WTC11 (cell line): Measurements from ENCODE around the gene OPCML. TPM values are rescaled to one million over a fixed set of nuclear protein-coding genes. Genes with fewer than 3 reads are reported as not detected.

ENCODE experiments used
- ATAC-seq: fragments of 200-7000 bp; cut with Tn5 transposase; 2 replicates; pipeline ENCODE4 v1.10.0; 2021; ENCODE audit warnings: mild to moderate bottlenecking, moderate library complexity
- CTCF ChIA-PET: fragments of 300-600 bp; sonication (Branson Sonifier 250); formaldehyde crosslinking; loops from one replicate; lab custom pipeline; 2021; ENCODE audit warnings: antibody characterized with exemption; lab: Charles Lee
- POLR2A ChIA-PET: fragments of 350-600 bp; sonication (Branson Sonifier 250); formaldehyde crosslinking; loops from one replicate; lab custom pipeline; 2021; ENCODE audit warnings: antibody characterized with exemption; lab: Charles Lee
- DNase-seq: peaks from one replicate; pipeline ENCODE4 v3.0.0; 2021; ENCODE audit warnings: low spot score
- H3K27ac Mint-ChIP-seq: 2 replicates; pipeline ENCODE4 v1.8.0; 2021; ENCODE audit warnings: mixed read lengths
- H3K27me3 Mint-ChIP-seq: 2 replicates; pipeline ENCODE4 v1.8.0; 2021; ENCODE audit warnings: low read depth, mild to moderate bottlenecking, moderate library complexity, mixed read lengths
- H3K36me3 Mint-ChIP-seq: 2 replicates; pipeline ENCODE4 v1.8.0; 2021; ENCODE audit warnings: mixed read lengths
- H3K4me1 Mint-ChIP-seq: 2 replicates; pipeline ENCODE4 v1.8.0; 2022; ENCODE audit warnings: mixed read lengths
- H3K4me3 Mint-ChIP-seq: 2 replicates; pipeline ENCODE4 v1.8.0; 2021; ENCODE audit warnings: mild to moderate bottlenecking, moderate library complexity, mixed read lengths
- H3K9me3 Mint-ChIP-seq: 2 replicates; pipeline ENCODE4 v1.8.0; 2021; ENCODE audit warnings: mixed read lengths
- ATF1 ChIP-seq: sonication (generic); formaldehyde crosslinking; IDR thresholded peaks from 2 replicates; pipeline ENCODE4 v1.8.1; 2023; ENCODE audit warnings: mild to moderate bottlenecking, moderate library complexity, missing genetic modification reagents
- CREM ChIP-seq: sonication (generic); formaldehyde crosslinking; IDR thresholded peaks from 2 replicates; pipeline ENCODE4 v1.8.1; 2022; ENCODE audit warnings: mild to moderate bottlenecking, missing genetic modification reagents, moderate library complexity
- ETV6 ChIP-seq: sonication (generic); formaldehyde crosslinking; IDR thresholded peaks from 2 replicates; pipeline ENCODE4 v1.8.1; 2022; ENCODE audit warnings: mild to moderate bottlenecking, missing genetic modification reagents
- FOXJ3 ChIP-seq: sonication (generic); formaldehyde crosslinking; IDR thresholded peaks from 2 replicates; pipeline ENCODE4 v1.9.0; 2021; ENCODE audit warnings: missing genetic modification reagents, mild to moderate bottlenecking, borderline replicate concordance
- GABPB1 ChIP-seq: sonication (generic); formaldehyde crosslinking; IDR thresholded peaks from 2 replicates; pipeline ENCODE4 v1.8.1; 2023; ENCODE audit warnings: mild to moderate bottlenecking, missing genetic modification reagents
- HMGA2 ChIP-seq: fragments of 250-450 bp; sonication (Bioruptor Pico); IDR thresholded peaks from 2 replicates; pipeline ENCODE4 v1.4.0; 2021; ENCODE audit warnings: mild to moderate bottlenecking, moderate library complexity
- JUN ChIP-seq: sonication (generic); formaldehyde crosslinking; IDR thresholded peaks from 2 replicates; pipeline ENCODE4 v1.8.0; 2023; ENCODE audit warnings: mild to moderate bottlenecking, missing genetic modification reagents
- KAT7 ChIP-seq: sonication (generic); formaldehyde crosslinking; IDR thresholded peaks from 2 replicates; pipeline ENCODE4 v1.8.1; 2023; ENCODE audit warnings: missing genetic modification reagents, mild to moderate bottlenecking, borderline replicate concordance
- MYBL2 ChIP-seq: sonication (generic); formaldehyde crosslinking; IDR thresholded peaks from 2 replicates; pipeline ENCODE4 v1.8.1; 2023; ENCODE audit warnings: mild to moderate bottlenecking, moderate library complexity, missing genetic modification reagents
- OVOL2 ChIP-seq: fragments of 250-450 bp; sonication (Bioruptor Pico); IDR thresholded peaks from 2 replicates; pipeline ENCODE4 v1.9.0; 2021; ENCODE audit warnings: mild to moderate bottlenecking, borderline replicate concordance
- SP1 ChIP-seq: sonication (generic); formaldehyde crosslinking; conservative IDR thresholded peaks from 2 replicates; pipeline ENCODE4 v1.8.1; 2022; ENCODE audit warnings: missing genetic modification reagents
- TEAD1 ChIP-seq: sonication (generic); formaldehyde crosslinking; IDR thresholded peaks from 2 replicates; pipeline ENCODE4 v1.8.0; 2022; ENCODE audit warnings: mild to moderate bottlenecking, missing genetic modification reagents
- TEAD4 ChIP-seq: sonication (generic); formaldehyde crosslinking; IDR thresholded peaks from 2 replicates; pipeline ENCODE4 v1.8.0; 2022; ENCODE audit warnings: mild to moderate bottlenecking, missing genetic modification reagents
- ZNF263 ChIP-seq: sonication (generic); formaldehyde crosslinking; IDR thresholded peaks from 2 replicates; pipeline ENCODE4 v1.8.1; 2022; ENCODE audit warnings: low read depth, mild to moderate bottlenecking, moderate library complexity, missing genetic modification reagents
- ZNF317 ChIP-seq: sonication (generic); formaldehyde crosslinking; IDR thresholded peaks from 2 replicates; pipeline ENCODE4 v1.8.1; 2023; ENCODE audit warnings: low read depth, mild to moderate bottlenecking, moderate library complexity, missing genetic modification reagents, borderline replicate concordance
- ZNF416 ChIP-seq: fragments of 250-450 bp; sonication (Bioruptor Pico); IDR thresholded peaks from 2 replicates; pipeline ENCODE4 v1.9.0; 2021; ENCODE audit warnings: mild to moderate bottlenecking, inconsistent platforms
- total RNA-seq: library from RNA; stranded (reverse); gene quantifications from 3 replicates; pipeline ENCODE4 v1.2.3, GENCODE V29; 2021
- TF ChIP-seq, protein P1 (sequence below): sonication (generic); formaldehyde crosslinking; IDR thresholded peaks from 2 replicates; pipeline ENCODE4 v1.8.0; 2023; ENCODE audit warnings: missing genetic modification reagents
- TF ChIP-seq, protein P2 (sequence below): sonication (generic); formaldehyde crosslinking; IDR thresholded peaks from 2 replicates; pipeline ENCODE4 v1.8.1; 2022; ENCODE audit warnings: mild to moderate bottlenecking, moderate library complexity, missing genetic modification reagents
- TF ChIP-seq, protein P3 (sequence below): sonication (generic); formaldehyde crosslinking; IDR thresholded peaks from 2 replicates; pipeline ENCODE4 v1.8.0; 2023; ENCODE audit warnings: missing genetic modification reagents, mild to moderate bottlenecking, borderline replicate concordance
- TF ChIP-seq, protein P4 (sequence below): sonication (generic); formaldehyde crosslinking; IDR thresholded peaks from 2 replicates; pipeline ENCODE4 v1.8.0; 2022; ENCODE audit warnings: missing genetic modification reagents
- TF ChIP-seq, protein P5 (sequence below): sonication (generic); formaldehyde crosslinking; IDR thresholded peaks from 2 replicates; pipeline ENCODE4 v1.8.0; 2022; ENCODE audit warnings: mild to moderate bottlenecking, missing genetic modification reagents
- TF ChIP-seq, protein P6 (sequence below): sonication (generic); formaldehyde crosslinking; conservative IDR thresholded peaks from 2 replicates; pipeline ENCODE4 v1.8.1; 2023; ENCODE audit warnings: mild to moderate bottlenecking, low read depth, missing genetic modification reagents, moderate library complexity
- TF ChIP-seq, protein P7 (sequence below): fragments of 250-450 bp; sonication (Bioruptor Pico); IDR thresholded peaks from 2 replicates; pipeline ENCODE4 v1.9.0; 2021; ENCODE audit warnings: moderate library complexity, mild to moderate bottlenecking, inconsistent platforms, borderline replicate concordance

The OPCML gene
- total RNA-seq, 1 experiment from 2014 or later: 1.5 TPM

DNA sequence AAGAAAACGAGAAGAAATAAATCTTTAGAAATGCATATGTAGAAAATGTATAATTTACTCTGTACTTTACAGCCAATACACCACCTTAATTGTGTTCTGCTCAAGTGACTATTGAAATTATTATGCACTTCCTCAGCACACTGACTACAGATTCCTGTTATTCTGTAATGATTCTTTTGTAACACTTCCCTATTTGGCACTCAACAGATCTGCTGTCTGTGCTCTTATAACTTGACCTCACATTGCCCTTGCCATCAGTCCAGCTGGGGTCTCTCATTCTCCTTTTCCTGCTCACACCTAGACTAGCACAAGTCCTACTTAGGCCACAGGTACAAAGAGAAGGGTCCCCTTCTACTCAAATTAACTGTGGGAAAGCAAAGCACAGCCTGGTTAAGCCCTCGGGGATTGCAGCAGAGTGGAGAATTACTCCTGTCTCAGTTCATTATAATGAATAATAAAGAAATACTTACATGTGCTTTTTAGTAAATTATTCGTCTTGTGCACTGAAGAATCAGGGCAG, 860.4 kb downstream of the OPCML start (continued):
- TF ChIP-seq FOXJ3 (no peak), GABPB1 (CRISPR knock-in tag) (no peak), KAT7 (CRISPR knock-in tag) (no peak), ETV6 (CRISPR knock-in tag) (no peak), OVOL2 (CRISPR knock-in tag) (no peak), JUN (CRISPR knock-in tag) (no peak), ZNF263 (no peak), HMGA2 (CRISPR knock-in tag) (no peak)
- TF ChIP-seq, protein P1, sequence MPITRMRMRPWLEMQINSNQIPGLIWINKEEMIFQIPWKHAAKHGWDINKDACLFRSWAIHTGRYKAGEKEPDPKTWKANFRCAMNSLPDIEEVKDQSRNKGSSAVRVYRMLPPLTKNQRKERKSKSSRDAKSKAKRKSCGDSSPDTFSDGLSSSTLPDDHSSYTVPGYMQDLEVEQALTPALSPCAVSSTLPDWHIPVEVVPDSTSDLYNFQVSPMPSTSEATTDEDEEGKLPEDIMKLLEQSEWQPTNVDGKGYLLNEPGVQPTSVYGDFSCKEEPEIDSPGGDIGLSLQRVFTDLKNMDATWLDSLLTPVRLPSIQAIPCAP (CRISPR knock-in tag): no peak
- TF ChIP-seq, protein P2, sequence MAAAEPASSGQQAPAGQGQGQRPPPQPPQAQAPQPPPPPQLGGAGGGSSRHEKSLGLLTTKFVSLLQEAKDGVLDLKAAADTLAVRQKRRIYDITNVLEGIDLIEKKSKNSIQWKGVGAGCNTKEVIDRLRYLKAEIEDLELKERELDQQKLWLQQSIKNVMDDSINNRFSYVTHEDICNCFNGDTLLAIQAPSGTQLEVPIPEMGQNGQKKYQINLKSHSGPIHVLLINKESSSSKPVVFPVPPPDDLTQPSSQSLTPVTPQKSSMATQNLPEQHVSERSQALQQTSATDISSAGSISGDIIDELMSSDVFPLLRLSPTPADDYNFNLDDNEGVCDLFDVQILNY (CRISPR knock-in tag): no peak
- TF ChIP-seq, protein P3, sequence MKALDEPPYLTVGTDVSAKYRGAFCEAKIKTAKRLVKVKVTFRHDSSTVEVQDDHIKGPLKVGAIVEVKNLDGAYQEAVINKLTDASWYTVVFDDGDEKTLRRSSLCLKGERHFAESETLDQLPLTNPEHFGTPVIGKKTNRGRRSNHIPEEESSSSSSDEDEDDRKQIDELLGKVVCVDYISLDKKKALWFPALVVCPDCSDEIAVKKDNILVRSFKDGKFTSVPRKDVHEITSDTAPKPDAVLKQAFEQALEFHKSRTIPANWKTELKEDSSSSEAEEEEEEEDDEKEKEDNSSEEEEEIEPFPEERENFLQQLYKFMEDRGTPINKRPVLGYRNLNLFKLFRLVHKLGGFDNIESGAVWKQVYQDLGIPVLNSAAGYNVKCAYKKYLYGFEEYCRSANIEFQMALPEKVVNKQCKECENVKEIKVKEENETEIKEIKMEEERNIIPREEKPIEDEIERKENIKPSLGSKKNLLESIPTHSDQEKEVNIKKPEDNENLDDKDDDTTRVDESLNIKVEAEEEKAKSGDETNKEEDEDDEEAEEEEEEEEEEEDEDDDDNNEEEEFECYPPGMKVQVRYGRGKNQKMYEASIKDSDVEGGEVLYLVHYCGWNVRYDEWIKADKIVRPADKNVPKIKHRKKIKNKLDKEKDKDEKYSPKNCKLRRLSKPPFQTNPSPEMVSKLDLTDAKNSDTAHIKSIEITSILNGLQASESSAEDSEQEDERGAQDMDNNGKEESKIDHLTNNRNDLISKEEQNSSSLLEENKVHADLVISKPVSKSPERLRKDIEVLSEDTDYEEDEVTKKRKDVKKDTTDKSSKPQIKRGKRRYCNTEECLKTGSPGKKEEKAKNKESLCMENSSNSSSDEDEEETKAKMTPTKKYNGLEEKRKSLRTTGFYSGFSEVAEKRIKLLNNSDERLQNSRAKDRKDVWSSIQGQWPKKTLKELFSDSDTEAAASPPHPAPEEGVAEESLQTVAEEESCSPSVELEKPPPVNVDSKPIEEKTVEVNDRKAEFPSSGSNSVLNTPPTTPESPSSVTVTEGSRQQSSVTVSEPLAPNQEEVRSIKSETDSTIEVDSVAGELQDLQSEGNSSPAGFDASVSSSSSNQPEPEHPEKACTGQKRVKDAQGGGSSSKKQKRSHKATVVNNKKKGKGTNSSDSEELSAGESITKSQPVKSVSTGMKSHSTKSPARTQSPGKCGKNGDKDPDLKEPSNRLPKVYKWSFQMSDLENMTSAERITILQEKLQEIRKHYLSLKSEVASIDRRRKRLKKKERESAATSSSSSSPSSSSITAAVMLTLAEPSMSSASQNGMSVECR (CRISPR knock-in tag): no peak

DNA sequence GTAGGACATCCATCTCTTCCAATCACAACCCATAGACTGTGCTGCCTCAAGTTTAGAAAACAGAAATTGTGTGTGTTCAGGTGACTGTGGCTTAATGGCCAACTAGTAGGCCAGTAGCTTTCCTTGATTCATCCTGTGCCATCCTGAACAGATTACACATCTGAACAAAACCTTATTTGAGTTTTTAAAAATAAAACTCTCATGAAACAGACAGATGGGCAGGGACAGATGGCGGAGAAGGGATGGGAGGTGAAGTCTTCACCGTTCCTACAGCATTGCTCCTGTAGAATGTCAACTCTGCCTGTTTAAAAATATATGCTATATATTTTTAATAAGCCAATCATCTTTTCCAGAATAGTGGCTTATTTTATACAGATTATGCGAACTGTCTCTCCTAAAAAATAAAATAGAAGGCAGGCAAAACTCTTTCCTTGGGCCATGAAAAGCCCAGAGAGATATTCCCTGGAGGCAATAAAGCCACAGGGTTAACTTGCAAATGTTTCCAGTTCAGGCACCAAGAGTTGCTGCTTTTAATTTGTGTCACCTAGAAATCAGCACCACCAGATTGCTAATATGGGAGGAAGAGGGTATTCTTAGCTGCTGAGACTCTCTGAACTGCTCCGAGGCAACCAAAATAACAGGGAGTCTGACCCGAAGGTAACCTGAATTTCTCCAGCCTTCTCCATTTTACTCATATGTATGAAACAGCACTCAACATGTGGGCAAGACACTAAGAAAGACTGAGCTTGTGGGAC, 861.2 kb downstream of the OPCML start:
- Mint-ChIP-seq H3K4me3 (no peak overlapping the region), H3K27me3 (no peaks in the 10 kb centered on the region; the same call in 1 of the 2 replicates), H3K4me1 (peaks cover 5% of the 10 kb centered on the region; the same call in 1 of the 2 replicates), H3K36me3 (no peaks in the 10 kb centered on the region), H3K27ac (no peak overlapping the region), H3K9me3 (peaks cover 4% of the 10 kb centered on the region)
- POLR2A ChIA-PET: no interaction called here
- DNase-seq: no peak
- CTCF ChIA-PET: no interaction called here
- ATAC-seq: no peak
- TF ChIP-seq ATF1 (CRISPR knock-in tag) (no peak), ZNF416 (CRISPR knock-in tag) (no peak), TEAD4 (CRISPR knock-in tag) (no peak), SP1 (no peak), ZNF317 (CRISPR knock-in tag) (no peak), CREM (CRISPR knock-in tag) (no peak), JUN (CRISPR knock-in tag) (no peak), MYBL2 (CRISPR knock-in tag) (no peak), TEAD1 (CRISPR knock-in tag) (no peak)
- TF ChIP-seq, protein P4, sequence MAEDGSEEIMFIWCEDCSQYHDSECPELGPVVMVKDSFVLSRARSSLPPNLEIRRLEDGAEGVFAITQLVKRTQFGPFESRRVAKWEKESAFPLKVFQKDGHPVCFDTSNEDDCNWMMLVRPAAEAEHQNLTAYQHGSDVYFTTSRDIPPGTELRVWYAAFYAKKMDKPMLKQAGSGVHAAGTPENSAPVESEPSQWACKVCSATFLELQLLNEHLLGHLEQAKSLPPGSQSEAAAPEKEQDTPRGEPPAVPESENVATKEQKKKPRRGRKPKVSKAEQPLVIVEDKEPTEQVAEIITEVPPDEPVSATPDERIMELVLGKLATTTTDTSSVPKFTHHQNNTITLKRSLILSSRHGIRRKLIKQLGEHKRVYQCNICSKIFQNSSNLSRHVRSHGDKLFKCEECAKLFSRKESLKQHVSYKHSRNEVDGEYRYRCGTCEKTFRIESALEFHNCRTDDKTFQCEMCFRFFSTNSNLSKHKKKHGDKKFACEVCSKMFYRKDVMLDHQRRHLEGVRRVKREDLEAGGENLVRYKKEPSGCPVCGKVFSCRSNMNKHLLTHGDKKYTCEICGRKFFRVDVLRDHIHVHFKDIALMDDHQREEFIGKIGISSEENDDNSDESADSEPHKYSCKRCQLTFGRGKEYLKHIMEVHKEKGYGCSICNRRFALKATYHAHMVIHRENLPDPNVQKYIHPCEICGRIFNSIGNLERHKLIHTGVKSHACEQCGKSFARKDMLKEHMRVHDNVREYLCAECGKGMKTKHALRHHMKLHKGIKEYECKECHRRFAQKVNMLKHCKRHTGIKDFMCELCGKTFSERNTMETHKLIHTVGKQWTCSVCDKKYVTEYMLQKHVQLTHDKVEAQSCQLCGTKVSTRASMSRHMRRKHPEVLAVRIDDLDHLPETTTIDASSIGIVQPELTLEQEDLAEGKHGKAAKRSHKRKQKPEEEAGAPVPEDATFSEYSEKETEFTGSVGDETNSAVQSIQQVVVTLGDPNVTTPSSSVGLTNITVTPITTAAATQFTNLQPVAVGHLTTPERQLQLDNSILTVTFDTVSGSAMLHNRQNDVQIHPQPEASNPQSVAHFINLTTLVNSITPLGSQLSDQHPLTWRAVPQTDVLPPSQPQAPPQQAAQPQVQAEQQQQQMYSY (CRISPR knock-in tag): no peak
- TF ChIP-seq, protein P5, sequence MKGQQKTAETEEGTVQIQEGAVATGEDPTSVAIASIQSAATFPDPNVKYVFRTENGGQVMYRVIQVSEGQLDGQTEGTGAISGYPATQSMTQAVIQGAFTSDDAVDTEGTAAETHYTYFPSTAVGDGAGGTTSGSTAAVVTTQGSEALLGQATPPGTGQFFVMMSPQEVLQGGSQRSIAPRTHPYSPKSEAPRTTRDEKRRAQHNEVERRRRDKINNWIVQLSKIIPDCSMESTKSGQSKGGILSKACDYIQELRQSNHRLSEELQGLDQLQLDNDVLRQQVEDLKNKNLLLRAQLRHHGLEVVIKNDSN (CRISPR knock-in tag): no peak
- TF ChIP-seq, protein P6, sequence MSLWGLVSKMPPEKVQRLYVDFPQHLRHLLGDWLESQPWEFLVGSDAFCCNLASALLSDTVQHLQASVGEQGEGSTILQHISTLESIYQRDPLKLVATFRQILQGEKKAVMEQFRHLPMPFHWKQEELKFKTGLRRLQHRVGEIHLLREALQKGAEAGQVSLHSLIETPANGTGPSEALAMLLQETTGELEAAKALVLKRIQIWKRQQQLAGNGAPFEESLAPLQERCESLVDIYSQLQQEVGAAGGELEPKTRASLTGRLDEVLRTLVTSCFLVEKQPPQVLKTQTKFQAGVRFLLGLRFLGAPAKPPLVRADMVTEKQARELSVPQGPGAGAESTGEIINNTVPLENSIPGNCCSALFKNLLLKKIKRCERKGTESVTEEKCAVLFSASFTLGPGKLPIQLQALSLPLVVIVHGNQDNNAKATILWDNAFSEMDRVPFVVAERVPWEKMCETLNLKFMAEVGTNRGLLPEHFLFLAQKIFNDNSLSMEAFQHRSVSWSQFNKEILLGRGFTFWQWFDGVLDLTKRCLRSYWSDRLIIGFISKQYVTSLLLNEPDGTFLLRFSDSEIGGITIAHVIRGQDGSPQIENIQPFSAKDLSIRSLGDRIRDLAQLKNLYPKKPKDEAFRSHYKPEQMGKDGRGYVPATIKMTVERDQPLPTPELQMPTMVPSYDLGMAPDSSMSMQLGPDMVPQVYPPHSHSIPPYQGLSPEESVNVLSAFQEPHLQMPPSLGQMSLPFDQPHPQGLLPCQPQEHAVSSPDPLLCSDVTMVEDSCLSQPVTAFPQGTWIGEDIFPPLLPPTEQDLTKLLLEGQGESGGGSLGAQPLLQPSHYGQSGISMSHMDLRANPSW (CRISPR knock-in tag): no peak
- TF ChIP-seq, protein P7, sequence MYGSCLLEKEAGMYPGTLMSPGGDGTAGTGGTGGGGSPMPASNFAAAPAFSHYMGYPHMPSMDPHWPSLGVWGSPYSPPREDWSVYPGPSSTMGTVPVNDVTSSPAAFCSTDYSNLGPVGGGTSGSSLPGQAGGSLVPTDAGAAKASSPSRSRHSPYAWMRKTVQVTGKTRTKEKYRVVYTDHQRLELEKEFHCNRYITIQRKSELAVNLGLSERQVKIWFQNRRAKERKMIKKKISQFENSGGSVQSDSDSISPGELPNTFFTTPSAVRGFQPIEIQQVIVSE (CRISPR knock-in tag): no peak
